Transverse colon (tissue), 4 donors: ENCODE results near the gene C1orf35. TPM values are rescaled to one million over a fixed set of nuclear protein-coding genes. Genes with fewer than 3 reads are reported as not detected.

ENCODE experiments used
- DNase-seq: peaks from one replicate; pipeline ENCODE4 v3.0.0-alpha.2; 2019
- H3K27ac ChIP-seq, 4 donors: fragments of 200-600 bp; sonication (generic); 2 replicates each; pipeline ENCODE4 v1.5.1; 2016 to 2018; ENCODE audit warnings: inconsistent platforms in 4 of 4
- H3K27me3 ChIP-seq: fragments of 200-600 bp; sonication (generic); 2 replicates; pipeline ENCODE4 v1.5.1; 2017; ENCODE audit warnings: inconsistent platforms
- H3K36me3 ChIP-seq, 4 donors: fragments of 200-600 bp; sonication (generic); 2 replicates each; pipeline ENCODE4 v1.5.1; 2017 to 2019; ENCODE audit warnings: inconsistent platforms in 4 of 4
- H3K4me1 ChIP-seq, 4 donors: fragments of 200-600 bp; sonication (generic); 2 replicates each; pipeline ENCODE4 v1.5.1; 2017 to 2020; ENCODE audit warnings: inconsistent platforms in 4 of 4
- H3K4me3 ChIP-seq, 4 donors: fragments of 200-600 bp; sonication (generic); 1 replicate in 1 of 4; 2 replicates in 3 of 4; pipeline versions ENCODE4 v1.5.1 to v1.6.1; 2017 to 2019; ENCODE audit warnings: inconsistent platforms in 4 of 4
- H3K9me3 ChIP-seq, 2 donors: fragments of 200-600 bp; sonication (generic); 2 replicates each; pipeline ENCODE4 v1.5.1; 2017 to 2019; ENCODE audit warnings: inconsistent platforms in 2 of 2
- CTCF ChIP-seq, 5 experiments: fragments of 200-600 bp in 3 of 5; fragments of 450-650 bp in 2 of 5; sonication (generic) in 3 of 5; IDR thresholded peaks; 1 replicate in 2 of 5; 2 replicates in 3 of 5; pipeline ENCODE4 v1.5.1; 2016 to 2017; ENCODE audit warnings: antibody characterized with exemption in 5 of 5, inconsistent platforms in 3 of 5, mild to moderate bottlenecking in 2 of 5, moderate library complexity in 1 of 5
- EP300 ChIP-seq: sonication (generic); formaldehyde crosslinking; IDR thresholded peaks from one replicate; pipeline ENCODE4 v1.6.1; 2017; ENCODE audit warnings: antibody characterized with exemption, low read depth
- POLR2A ChIP-seq: fragments of 450-650 bp; IDR thresholded peaks from one replicate; pipeline ENCODE4 v1.6.1; 2016; ENCODE audit warnings: antibody characterized with exemption, mild to moderate bottlenecking, moderate library complexity
- POLR2AphosphoS5 ChIP-seq, 3 donors: sonication (generic); formaldehyde crosslinking; IDR thresholded peaks; one replicate each; pipeline ENCODE4 v1.6.1; 2016; ENCODE audit warnings: antibody characterized with exemption in 3 of 3
- WGBS, 2 donors: methylation state at CpG; one replicate each; pipeline ENCODE4 v1.1.5; 2018; ENCODE audit warnings: low coverage in 1 of 2; 5-methylcytosine and 5-hydroxymethylcytosine counted together
- in situ Hi-C, 4 donors: fragments of 200-750 bp; cut with MboI; loops; one replicate each; pipeline versions ENCODE4 v1.15.0 to v1.15.1; 2017; ENCODE audit warnings: low sequenced_read_pairs in 3 of 4, low pct_ligation_motif_present in 1 of 4, low pct_unique_long_range_greater_than_20kb in 1 of 4
- intact Hi-C: fragments of 100-400 bp; cut with DNase I; formaldehyde crosslinking; loops from one replicate; pipeline ENCODE4 v1.15.1; 2023; ENCODE audit warnings: low total_unique reads
- total RNA-seq, 4 donors: library from RNA; depleted of rRNA; stranded (reverse); fragments of >200 nt; gene quantifications; one replicate each; pipeline ENCODE4 v1.1.0, GENCODE V29; 2016

Gene C1orf35
- total RNA-seq, 4 donors from 2014 or later: 11.6 to 17.1 (median 15.7) TPM

GRCh38 chr1:228071839-228072657 lies 31.1 kb downstream of the C1orf35 start:
- no peak for DNase-seq
- in situ Hi-C loops: no loop called here
- Histone ChIP-seq H3K4me1 (no peaks in the 10 kb centered on the region), H3K9me3 (no peaks in the 10 kb centered on the region), H3K4me3 (no peak overlapping the region), H3K27ac (no peak overlapping the region), H3K36me3 (no peaks in the 10 kb centered on the region), H3K27me3 (peaks cover 17% of the 10 kb centered on the region)
- WGBS, 2 donors: 42 to 54% methylated on average over 4 to 7 of the region's 7 CpGs
- intact Hi-C loops: loop anchor here (10.0 kb wide), 1 partner anchor 587 kb away; no protein-coding TSS in a partner anchor
- TF ChIP-seq POLR2AphosphoS5 (IDR thresholded peaks at IDR 0.05) (no peak), POLR2A (no peak), EP300 (no peak), CTCF (IDR thresholded peaks at IDR 0.05) (no peak)

- in situ Hi-C loops: no loop called here
- no peaks in the 10 kb centered on the region for H3K9me3 ChIP-seq
- H3K36me3 ChIP-seq: no peaks in the 10 kb centered on the region
- peaks cover 29% of the 10 kb centered on the region for H3K27me3 ChIP-seq
- no peak for TF ChIP-seq CTCF (IDR thresholded peaks at IDR 0.05)
- no peak for TF ChIP-seq POLR2A
- no peak for TF ChIP-seq EP300
- no peak for TF ChIP-seq POLR2AphosphoS5 (IDR thresholded peaks at IDR 0.05)
- H3K4me3 ChIP-seq: no peak overlapping the region
- H3K4me1 ChIP-seq: no peaks in the 10 kb centered on the region
- no peak for DNase-seq
- intact Hi-C loops: loop anchor here (10.0 kb wide), 1 partner anchor 586 kb away; no protein-coding TSS in a partner anchor
- no peak overlapping the region for H3K27ac ChIP-seq
- WGBS, 2 donors: 74 to 79% methylated on average over 3 of the region's 3 CpGs
Measured at GRCh38 chr1:228070851-228071250, 32.3 kb downstream of the C1orf35 start.

- Histone ChIP-seq H3K27ac (no peak overlapping the region), H3K4me1 (no peaks in the 10 kb centered on the region), H3K27me3 (peaks cover 35% of the 10 kb centered on the region), H3K4me3 (no peak overlapping the region), H3K36me3 (no peaks in the 10 kb centered on the region), H3K9me3 (no peaks in the 10 kb centered on the region)
- intact Hi-C loops: loop anchor here (10.0 kb wide), 1 partner anchor 585 kb away; no protein-coding TSS in a partner anchor
- no peak for DNase-seq
- no peak for TF ChIP-seq CTCF (IDR thresholded peaks at IDR 0.05)
- no peak for TF ChIP-seq POLR2AphosphoS5 (IDR thresholded peaks at IDR 0.05)
- TF ChIP-seq EP300: no peak
- TF ChIP-seq POLR2A: no peak
- WGBS, 2 donors: 60 to 65% methylated on average over 1 to 2 of the region's 2 CpGs
- in situ Hi-C loops: no loop called here
Measured at GRCh38 chr1:228070173-228070572, 33.0 kb downstream of the C1orf35 start.

- Histone ChIP-seq H3K9me3 (no peaks in the 10 kb centered on the region), H3K4me1 (no peaks in the 10 kb centered on the region), H3K4me3 (no peak overlapping the region), H3K27me3 (peaks cover 48% of the 10 kb centered on the region), H3K36me3 (no peaks in the 10 kb centered on the region), H3K27ac (no peak overlapping the region)
- intact Hi-C loops (no loop called here), in situ Hi-C loops (no loop called here)
- no peak for TF ChIP-seq POLR2AphosphoS5 (IDR thresholded peaks at IDR 0.05)
- 73 to 79% methylated on average over 3 to 7 of the region's 7 CpGs for WGBS, 2 donors
- no peak for DNase-seq
Measured at GRCh38 chr1:228068359-228068758, 34.8 kb downstream of the C1orf35 start.
